HG03135 (cell line): ENCODE results near the gene GALP.
"Not testable (repeated sequence)": the region's sequence is repeated elsewhere in the genome, so short reads cannot be mapped to it uniquely, and the experiment has no call there.

ENCODE experiments used
- ATAC-seq: cut with Tn5 transposase; IDR thresholded peaks from one replicate; pipeline ENCODE4 v1.9.1; 2021; ENCODE audit warnings: mild to moderate bottlenecking, moderate library complexity; ENCODE audit not compliant: unreplicated experiment

GALP gene

GRCh38 chr19:56177564-56178243 is 1.9 kb downstream of the GALP start:
- ATAC-seq: no peak

- ATAC-seq: no peak
Observed at GRCh38 chr19:56189785-56190184, 14.0 kb downstream of the GALP start.

DNA sequence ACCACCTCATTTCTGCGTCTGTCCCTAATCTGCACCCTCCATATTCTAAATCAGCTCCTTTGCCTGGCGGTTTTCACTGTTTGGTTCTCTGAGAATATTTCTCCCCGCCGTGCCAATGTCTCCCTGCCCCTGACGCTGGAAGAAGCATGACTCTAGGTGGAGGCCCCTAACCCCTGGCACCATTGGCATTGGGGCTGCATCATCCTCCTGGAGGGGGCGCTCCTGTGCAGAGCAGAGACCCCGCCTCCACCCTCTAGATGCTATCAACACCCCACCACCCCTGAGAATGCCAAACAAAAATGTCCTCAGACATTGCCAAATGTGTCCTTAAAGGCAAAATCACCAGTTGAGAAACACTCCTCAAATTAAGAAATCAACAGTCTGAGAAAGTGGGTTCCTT is 15.3 kb downstream of the GALP start:
- ATAC-seq: no peak

DNA sequence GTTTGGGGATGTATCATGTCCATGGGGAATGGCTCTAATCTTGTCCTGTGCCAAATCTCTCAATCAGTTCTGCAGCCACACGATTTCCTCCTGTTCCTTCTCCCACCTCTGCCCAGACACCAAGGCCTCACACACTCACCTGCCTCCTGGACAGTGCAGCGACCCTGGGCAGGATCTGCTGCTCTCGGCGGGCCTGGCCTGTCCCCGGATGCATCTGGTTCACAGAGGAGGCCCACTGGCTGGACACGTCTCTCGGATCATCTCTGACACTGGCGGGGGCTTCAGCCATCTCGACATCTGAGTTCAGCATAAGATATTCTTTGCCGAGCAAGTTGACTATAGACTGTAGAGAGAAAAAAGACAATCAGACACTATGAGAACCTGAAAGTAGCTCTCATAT is 15.9 kb downstream of the GALP start:
- ATAC-seq: no peak

GRCh38 chr19:56193981-56194640 is 18.3 kb downstream of the GALP start:
- ATAC-seq: no peak

GRCh38 chr19:56197646-56198045 is 21.8 kb downstream of the GALP start, which contains the start of gene ZSCAN5B:
TSS of gene ZSCAN5B (minus strand) at chr19:56197783. CDS start at chr19:56193052, 4,731 bp downstream.
- ATAC-seq: not testable (repeated sequence)

- ATAC-seq: no peak
Observed at GRCh38 chr19:56199687-56200086, 23.9 kb downstream of the GALP start.

DNA sequence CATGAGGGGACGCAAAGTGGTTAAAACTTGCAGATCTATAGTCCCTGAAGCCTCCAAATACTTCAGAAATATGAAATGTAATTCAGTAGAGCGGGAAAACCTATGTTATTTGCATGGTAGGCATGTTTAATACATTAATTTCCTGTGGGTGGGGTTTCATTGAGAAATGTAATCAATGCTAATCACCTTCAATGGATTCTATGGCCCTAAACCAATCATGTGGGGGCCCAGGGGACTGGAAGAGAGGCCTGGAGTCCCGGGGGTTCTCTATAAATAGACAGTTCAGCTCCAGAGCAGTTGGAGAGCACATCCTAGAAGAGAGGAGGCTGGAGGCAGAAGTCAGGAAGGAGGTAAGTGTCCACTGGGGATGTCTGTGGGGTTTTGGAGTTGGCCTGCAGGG is 26.2 kb downstream of the GALP start, which contains the start of gene ZSCAN5C:
TSS of gene ZSCAN5C (plus strand) at position 301 of the 400 bp plus-strand sequence. CDS start 3,641 bp downstream, outside the sequence.
- ATAC-seq: no peak

DNA sequence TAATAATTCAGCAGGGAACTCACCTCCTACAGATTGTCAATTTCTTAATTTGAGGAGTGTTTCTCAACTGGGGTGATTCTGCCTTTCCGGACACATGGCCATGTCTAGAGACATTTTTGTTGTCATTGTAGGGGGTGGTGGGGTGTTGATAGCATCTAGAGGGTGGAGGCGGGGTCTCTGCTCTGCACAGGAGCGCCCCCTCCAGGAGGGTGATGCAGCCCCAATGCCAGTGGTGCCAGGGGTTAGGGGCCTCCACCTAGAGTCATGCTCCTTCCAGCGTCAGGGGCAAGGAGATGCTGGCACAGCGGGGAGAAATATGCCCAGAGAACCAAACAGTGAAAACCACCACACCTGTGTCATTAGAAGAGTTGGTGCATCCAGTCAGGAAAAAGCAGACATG is 31.8 kb downstream of the GALP start:
- not testable (repeated sequence) for ATAC-seq

- no peak for ATAC-seq
Observed at GRCh38 chr19:56209091-56209490, 33.3 kb downstream of the GALP start.

GRCh38 chr19:56210036-56210435 is 34.2 kb downstream of the GALP start:
- ATAC-seq: not testable (repeated sequence)

- no peak for ATAC-seq
Observed at GRCh38 chr19:56211718-56212117, 35.9 kb downstream of the GALP start.

- no peak for ATAC-seq
Observed at GRCh38 chr19:56217039-56217949, 41.5 kb downstream of the GALP start.

DNA sequence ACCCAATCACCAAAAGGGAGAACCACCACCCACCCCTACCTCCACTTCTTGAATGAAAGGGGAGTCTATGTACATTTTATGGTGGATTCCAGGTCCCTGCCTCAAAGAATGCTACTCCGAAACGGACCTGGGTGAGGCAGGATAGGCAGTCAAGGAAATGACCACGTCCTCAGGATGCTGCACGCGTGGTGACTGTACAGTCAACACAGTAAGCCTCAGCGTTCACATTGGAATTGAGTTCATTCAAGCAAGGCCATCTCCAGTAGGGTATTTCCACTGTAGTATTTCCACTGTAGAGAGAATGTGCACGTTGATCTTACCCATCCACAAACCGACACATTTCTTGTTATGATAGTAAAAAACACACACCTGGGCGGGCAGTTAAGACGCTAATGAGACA is 43.2 kb downstream of the GALP start:
- no peak for ATAC-seq

DNA sequence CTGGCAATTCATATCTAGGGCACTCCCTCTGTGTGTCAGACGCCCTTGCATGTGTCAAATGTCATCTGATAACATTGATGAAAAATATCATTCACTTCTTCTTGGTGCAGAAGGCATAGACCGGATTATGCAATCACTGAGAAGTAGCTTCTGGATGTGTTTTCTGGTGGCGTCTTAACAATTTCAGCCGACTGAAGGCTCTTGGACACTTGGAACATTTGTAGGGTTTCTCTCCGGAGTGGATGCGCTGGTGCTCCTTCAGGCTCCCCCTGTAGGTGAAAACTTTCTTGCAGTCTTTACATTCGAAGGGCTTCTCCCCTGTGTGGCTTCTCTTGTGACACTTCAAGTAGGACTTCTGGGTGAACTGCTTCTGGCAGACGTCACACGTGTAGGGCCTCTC is 45.6 kb downstream of the GALP start:
- ATAC-seq: not testable (repeated sequence)

- no peak for ATAC-seq
Observed at GRCh38 chr19:56221851-56222250, 46.0 kb downstream of the GALP start.

- no peak for ATAC-seq
Observed at GRCh38 chr19:56222901-56223300, 47.1 kb downstream of the GALP start.

- no peak for ATAC-seq
Observed at GRCh38 chr19:56223481-56223880, 47.7 kb downstream of the GALP start.
